Gastroesophageal sphincter (tissue), 3 donors: ENCODE data around the gene SLC6A19.

ENCODE experiments used
- CTCF ChIP-seq, 4 experiments: fragments of 200-600 bp in 2 of 4; fragments of 450-650 bp in 2 of 4; sonication (generic) in 1 of 4; IDR thresholded peaks; one replicate each; pipeline ENCODE4 v1.5.1; 2017 to 2019; ENCODE audit warnings: antibody characterized with exemption in 4 of 4, mild to moderate bottlenecking in 2 of 4, moderate library complexity in 2 of 4
- POLR2A ChIP-seq, 2 donors: fragments of 450-650 bp; IDR thresholded peaks; one replicate each; pipeline ENCODE4 v1.6.1; 2017; ENCODE audit warnings: antibody characterized with exemption in 2 of 2, mild to moderate bottlenecking in 2 of 2, moderate library complexity in 1 of 2

- no peak for TF ChIP-seq CTCF (IDR thresholded peaks at IDR 0.05)
- no peak for TF ChIP-seq POLR2A (IDR thresholded peaks at IDR 0.05)
Observed at GRCh38 chr5:1220351-1220750, 19.0 kb downstream of the SLC6A19 start.
